ENCODE data around the gene NDUFAB1.
"Not testable (repeated sequence)": the region's sequence is repeated elsewhere in the genome, so short reads cannot be mapped to it uniquely, and the experiment has no call there.

Gene NDUFAB1

DNA sequence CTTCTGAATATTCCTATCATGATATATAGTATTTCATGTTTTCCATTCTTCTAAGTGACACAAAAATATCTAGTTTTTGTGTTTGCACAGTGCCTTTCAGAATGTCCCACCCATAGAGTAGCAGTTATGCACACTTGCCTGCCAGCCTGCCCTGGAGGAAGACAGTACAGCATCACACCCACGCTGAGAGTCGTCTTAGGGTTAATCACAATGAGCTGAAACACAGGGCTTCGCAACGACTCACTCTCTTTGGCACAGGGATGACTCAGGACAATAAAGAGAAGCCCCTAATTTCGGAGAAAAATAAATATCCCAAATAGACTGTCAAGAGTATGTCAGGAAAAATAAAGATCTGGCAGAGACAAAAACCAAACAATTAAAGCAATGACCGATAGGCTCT is 11.6 kb upstream of the NDUFAB1 start:
- Mint-ChIP-seq H3K4me1 (ENCODE audit: low read depth) (no peaks in the 10 kb centered on the region), H3K27me3 (no peaks in the 10 kb centered on the region), H3K36me3 (ENCODE audit: low read depth) (peaks cover 65% of the 10 kb centered on the region), H3K4me3 (no peak overlapping the region), H3K27ac (no peak overlapping the region), H3K9me3 (no peaks in the 10 kb centered on the region)
- DNase-seq: no peak

DNA sequence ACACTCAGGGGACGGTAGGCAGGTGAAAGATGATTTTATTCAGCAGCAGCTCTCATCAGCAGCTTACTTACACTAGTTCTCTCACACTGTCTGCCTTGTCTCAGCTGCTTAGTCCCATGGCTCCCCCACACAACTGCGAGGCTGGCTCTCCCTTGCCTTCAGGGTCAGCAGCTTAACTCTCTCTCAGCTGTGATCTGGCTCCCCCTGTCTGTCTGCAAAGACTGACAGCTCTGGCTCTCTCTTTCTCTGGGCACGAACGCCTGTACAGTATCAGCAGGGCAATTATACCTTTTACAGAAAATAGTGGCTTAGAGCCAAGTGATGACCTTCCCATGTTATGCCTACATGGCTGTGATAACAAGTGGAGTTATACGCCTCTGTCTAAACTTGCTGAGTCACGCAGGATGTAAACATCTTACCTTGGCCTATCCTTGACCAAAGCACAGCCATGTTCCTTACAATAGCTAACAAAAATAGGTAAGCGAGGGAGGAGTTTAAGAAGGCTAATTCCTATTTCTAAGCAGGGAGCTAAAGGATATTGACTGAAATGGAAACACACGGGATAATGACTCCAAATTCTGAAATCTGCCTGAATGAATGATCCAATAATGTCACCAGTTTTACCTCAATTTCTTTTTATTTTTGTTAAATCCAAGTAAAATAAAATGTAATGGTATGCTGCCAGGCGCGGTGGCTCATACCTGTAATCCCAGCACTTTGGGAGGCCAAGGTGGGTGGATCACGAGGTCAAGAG is 1.1 kb upstream of the NDUFAB1 start:
- DNase-seq: no peak
- Mint-ChIP-seq H3K4me3 (no peak overlapping the region), H3K36me3 (ENCODE audit: low read depth) (peaks cover 51% of the 10 kb centered on the region), H3K27me3 (no peaks in the 10 kb centered on the region), H3K27ac (peak overlapping the region; percentile 13), H3K9me3 (no peaks in the 10 kb centered on the region), H3K4me1 (ENCODE audit: low read depth) (peaks cover 34% of the 10 kb centered on the region)

DNA sequence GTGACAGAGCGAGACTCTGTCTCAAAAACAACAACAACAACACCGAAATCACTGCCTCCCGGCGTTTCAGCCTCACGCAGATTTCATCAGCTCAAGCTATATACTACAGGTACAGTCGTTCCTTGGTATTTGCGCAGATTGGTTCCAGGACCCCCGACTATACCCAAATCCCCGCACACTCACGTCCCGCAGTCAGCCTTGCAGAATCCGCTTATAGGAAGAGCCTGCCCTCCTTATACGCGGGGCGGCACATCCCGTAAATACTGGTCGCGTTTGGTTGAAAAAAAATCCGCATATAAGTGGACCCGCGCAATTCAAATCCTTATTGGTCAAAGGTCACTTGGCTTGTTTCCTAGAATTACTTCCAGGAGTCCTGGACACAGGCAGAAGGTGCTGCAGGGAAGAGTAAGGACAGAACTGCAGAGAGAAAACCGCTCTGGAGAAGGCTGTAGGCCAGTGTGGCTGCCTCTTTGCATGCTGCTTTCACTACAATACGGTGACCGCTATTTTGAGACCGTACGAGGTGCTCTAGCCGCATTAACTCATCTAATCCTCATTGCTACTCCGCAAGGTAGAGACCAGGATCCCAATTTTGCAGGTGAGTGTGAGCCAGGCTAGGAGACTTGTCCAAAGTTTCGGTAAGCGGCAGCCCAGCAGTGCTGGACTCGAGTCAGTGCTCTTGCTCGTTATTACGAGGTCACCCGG is 718 bp downstream of the NDUFAB1 start:
- Mint-ChIP-seq H3K9me3 (no peaks in the 10 kb centered on the region), H3K36me3 (ENCODE audit: low read depth) (peaks cover 53% of the 10 kb centered on the region), H3K27me3 (no peaks in the 10 kb centered on the region), H3K4me1 (ENCODE audit: low read depth) (peaks cover 41% of the 10 kb centered on the region), H3K27ac (peak overlapping the region; percentile 91), H3K4me3 (peak overlapping the region; percentile 88)
- DNase-seq: no peak

DNA sequence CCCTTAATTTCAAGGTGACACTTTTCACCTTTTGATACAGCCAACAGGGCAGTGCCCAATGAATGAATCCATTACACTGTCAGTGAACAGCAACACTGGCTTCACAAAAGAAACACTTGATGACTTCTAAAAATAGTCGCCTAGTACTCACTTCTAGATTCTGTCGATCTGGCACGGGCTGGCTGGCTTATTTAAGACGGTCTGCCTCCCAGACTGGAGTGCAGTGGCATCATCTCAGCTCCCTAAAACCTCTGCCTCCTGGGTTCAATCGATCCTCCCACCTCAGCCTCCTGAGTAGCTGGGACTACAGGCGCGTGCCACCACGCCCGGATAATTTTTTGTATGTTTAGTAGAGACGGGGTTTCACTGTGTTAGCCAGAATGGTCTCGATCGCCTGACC is 1.9 kb downstream of the NDUFAB1 start:
- H3K27me3 Mint-ChIP-seq: no peaks in the 10 kb centered on the region
- peak overlapping the region; percentile 91 for H3K27ac Mint-ChIP-seq
- no peaks in the 10 kb centered on the region for H3K9me3 Mint-ChIP-seq
- H3K4me3 Mint-ChIP-seq: peak overlapping the region; percentile 88
- DNase-seq: no peak
- peaks cover 61% of the 10 kb centered on the region for H3K36me3 Mint-ChIP-seq (ENCODE audit: low read depth)
- peaks cover 43% of the 10 kb centered on the region for H3K4me1 Mint-ChIP-seq (ENCODE audit: low read depth)

DNA sequence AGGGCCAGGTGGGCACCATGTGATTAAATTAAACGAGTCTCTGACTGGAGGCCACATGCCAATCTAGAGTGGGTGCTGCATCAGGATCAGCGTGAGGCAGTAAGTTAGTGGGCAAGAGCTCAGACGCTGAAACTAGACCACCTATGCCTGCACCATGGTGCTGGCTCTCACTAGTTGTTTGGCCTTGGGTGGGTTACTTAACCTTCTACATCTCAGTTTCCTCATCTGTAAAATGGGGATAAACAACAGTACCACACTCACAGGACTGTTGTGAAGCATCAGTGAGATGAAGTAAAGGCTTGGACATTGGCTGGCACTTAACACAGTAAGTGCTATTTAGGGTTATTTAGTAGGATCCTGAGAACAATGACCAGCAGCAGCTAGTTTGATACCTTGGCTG is 5.9 kb downstream of the NDUFAB1 start:
- H3K36me3 Mint-ChIP-seq (ENCODE audit: low read depth): peaks cover 92% of the 10 kb centered on the region
- H3K4me1 Mint-ChIP-seq (ENCODE audit: low read depth): peaks cover 32% of the 10 kb centered on the region
- H3K27ac Mint-ChIP-seq: no peak overlapping the region
- no peak for DNase-seq
- no peaks in the 10 kb centered on the region for H3K9me3 Mint-ChIP-seq
- no peaks in the 10 kb centered on the region for H3K27me3 Mint-ChIP-seq
- H3K4me3 Mint-ChIP-seq: no peak overlapping the region

DNA sequence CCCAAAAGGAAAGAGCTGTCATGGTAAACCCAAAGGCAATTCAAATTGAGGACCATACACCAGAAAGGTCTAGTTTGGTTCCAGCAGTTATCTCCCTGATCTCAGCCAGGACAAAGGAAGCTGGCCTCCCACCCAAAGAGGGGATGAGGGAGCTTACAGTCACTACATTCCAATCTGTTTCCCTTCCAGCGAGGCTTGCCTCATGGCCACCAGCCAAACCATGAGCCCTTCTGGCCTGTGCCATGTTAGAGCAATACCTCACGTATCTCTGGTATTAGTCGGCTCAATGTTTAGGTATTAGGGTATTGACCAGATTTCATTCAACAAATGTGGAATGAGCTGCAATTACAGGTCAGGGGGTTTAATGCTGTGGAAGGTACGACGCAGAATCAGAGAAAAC is 8.4 kb downstream of the NDUFAB1 start:
- H3K4me3 Mint-ChIP-seq: no peak overlapping the region
- no peak overlapping the region for H3K27ac Mint-ChIP-seq
- no peaks in the 10 kb centered on the region for H3K27me3 Mint-ChIP-seq
- peaks cover 91% of the 10 kb centered on the region for H3K36me3 Mint-ChIP-seq (ENCODE audit: low read depth)
- peaks cover 13% of the 10 kb centered on the region for H3K4me1 Mint-ChIP-seq (ENCODE audit: low read depth)
- H3K9me3 Mint-ChIP-seq: no peaks in the 10 kb centered on the region
- DNase-seq: no peak

DNA sequence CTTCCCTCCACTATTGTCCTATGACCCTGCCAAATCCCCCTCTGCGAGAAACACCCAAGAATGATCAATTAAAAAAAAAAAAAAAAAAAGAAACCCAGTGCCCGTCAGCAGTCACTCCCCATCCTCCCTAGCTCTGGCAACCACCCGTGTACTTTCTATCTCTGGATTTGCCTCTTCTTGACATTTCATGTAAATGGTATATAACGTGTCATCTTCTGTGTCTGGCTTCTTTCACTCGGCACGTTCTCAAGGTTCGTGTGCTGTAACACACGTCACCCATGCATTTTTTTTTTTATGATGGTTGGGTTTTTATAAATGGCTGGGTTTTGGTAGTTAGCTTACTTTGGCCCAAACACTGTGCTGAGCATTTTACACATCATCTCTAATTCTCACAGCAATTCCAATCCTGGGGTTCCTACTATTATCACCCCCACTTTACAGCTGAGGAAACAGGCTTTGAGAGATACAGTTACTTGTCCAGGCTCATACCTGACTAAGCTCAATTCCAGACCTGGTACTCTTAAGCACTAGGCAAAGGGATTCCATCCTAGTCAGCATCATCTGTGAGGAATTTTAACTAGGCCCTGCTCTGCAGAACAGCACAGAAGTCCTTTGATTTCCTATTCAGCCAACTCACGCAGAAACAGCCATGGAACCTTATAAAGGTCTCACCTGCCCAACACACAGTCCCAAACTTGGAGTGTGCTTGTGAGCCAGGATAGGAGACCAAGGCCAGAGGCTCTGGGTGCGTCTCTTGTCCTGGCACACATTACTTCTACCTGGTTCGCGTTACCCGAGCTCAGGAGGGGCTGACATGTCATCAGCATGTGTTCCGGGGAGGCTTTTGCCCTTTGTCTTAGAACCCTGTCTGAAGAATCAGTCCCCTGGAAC is 11.7 kb downstream of the NDUFAB1 start:
- Mint-ChIP-seq H3K9me3 (no peaks in the 10 kb centered on the region), H3K27me3 (no peaks in the 10 kb centered on the region), H3K4me3 (no peak overlapping the region), H3K27ac (peak overlapping the region; percentile 41), H3K36me3 (ENCODE audit: low read depth) (peaks cover 92% of the 10 kb centered on the region), H3K4me1 (ENCODE audit: low read depth) (peaks cover 2% of the 10 kb centered on the region)
- no peak for DNase-seq

DNA sequence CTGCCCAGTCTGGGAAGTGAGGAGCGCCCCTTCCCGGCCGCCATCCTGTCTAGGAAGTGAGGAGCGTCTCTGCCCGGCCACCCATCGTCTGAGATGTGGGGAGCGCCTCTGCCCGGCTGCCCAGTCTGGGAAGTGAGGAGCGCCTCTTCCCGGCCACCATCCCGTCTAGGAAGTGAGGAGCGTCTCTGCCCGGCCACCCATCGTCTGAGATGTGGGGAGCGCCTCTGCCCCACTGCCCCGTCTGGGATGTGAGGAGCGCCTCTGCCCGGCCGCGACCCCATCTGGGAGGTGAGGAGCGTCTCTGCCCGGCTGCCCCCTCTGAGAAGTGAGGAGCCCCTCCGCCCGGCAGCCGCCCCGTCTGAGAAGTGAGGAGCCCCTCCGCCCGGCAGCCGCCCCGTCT is 12.8 kb downstream of the NDUFAB1 start:
- not testable (repeated sequence) for H3K9me3 Mint-ChIP-seq; H3K27ac Mint-ChIP-seq; DNase-seq; H3K4me3 Mint-ChIP-seq; H3K4me1 Mint-ChIP-seq (ENCODE audit: low read depth); H3K27me3 Mint-ChIP-seq
- peaks cover 92% of the 10 kb centered on the region for H3K36me3 Mint-ChIP-seq (ENCODE audit: low read depth)

DNA sequence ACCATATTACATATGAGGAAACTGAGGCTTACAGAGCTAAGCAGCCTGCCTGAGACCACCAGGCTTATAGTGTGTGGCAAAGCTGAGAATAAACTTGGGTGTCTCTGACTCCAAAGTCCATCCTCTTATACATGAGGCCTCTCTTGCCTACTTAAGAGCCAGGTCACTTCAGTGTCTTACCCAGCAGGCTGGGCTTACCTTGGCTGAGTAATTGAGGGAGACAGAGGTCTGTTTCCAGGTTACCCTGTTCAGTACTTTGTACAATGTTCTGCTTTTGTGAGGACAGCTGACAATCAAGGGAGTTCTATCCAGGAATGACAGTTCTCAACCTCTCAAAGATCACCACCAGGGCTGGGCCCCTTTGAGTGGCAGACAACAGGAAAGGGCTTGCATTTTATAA is 14.4 kb downstream of the NDUFAB1 start:
- no peaks in the 10 kb centered on the region for H3K27me3 Mint-ChIP-seq
- H3K9me3 Mint-ChIP-seq: no peaks in the 10 kb centered on the region
- H3K36me3 Mint-ChIP-seq (ENCODE audit: low read depth): peaks cover 91% of the 10 kb centered on the region
- no peak for DNase-seq
- H3K4me3 Mint-ChIP-seq: no peak overlapping the region
- H3K27ac Mint-ChIP-seq: peak overlapping the region; percentile 73
- no peaks in the 10 kb centered on the region for H3K4me1 Mint-ChIP-seq (ENCODE audit: low read depth)

DNA sequence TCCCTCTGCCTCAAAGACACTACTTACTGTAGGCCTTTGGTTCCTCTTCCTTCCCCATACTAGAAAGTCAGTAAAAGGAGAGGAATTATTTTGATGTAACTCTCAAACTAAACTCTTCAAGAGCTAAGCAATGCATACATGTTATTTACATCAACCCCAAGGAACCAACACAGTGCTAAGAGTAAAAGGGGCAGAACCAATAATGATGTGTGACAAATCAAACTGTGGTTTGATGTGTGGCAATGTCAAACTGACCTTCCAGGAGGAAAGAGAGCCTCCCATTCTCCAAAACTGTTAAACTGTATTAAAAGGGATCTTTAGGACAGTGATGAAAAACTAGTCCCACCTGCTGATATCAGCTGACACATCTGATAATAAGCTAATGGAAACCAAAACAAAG is 15.7 kb downstream of the NDUFAB1 start:
- H3K9me3 Mint-ChIP-seq: no peaks in the 10 kb centered on the region
- H3K4me3 Mint-ChIP-seq: no peak overlapping the region
- no peak for DNase-seq
- no peaks in the 10 kb centered on the region for H3K4me1 Mint-ChIP-seq (ENCODE audit: low read depth)
- H3K27ac Mint-ChIP-seq: no peak overlapping the region
- H3K27me3 Mint-ChIP-seq: no peaks in the 10 kb centered on the region
- peaks cover 91% of the 10 kb centered on the region for H3K36me3 Mint-ChIP-seq (ENCODE audit: low read depth)

DNA sequence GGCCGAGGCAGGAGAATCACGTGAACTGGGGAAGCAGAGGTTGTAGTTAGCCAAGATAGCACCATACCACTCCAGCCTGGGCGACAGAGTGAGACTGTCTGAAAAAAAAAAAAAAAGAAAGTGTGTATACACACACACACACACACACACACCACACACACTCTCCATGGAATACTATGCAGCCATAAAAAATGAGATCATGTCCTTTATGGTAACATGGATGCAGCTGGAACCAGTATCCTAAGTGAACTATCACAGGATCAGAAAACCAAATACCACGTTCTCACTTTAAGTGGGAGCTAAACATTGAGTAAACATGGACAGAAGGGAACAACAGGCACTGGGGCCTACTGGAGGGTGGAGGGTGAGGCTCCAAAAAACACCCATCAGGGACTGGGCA is 16.7 kb downstream of the NDUFAB1 start:
- Mint-ChIP-seq H3K36me3 (ENCODE audit: low read depth) (peaks cover 90% of the 10 kb centered on the region), H3K4me3 (no peak overlapping the region), H3K27ac (no peak overlapping the region), H3K9me3 (no peaks in the 10 kb centered on the region), H3K4me1 (ENCODE audit: low read depth) (no peaks in the 10 kb centered on the region), H3K27me3 (no peaks in the 10 kb centered on the region)
- DNase-seq: no peak

DNA sequence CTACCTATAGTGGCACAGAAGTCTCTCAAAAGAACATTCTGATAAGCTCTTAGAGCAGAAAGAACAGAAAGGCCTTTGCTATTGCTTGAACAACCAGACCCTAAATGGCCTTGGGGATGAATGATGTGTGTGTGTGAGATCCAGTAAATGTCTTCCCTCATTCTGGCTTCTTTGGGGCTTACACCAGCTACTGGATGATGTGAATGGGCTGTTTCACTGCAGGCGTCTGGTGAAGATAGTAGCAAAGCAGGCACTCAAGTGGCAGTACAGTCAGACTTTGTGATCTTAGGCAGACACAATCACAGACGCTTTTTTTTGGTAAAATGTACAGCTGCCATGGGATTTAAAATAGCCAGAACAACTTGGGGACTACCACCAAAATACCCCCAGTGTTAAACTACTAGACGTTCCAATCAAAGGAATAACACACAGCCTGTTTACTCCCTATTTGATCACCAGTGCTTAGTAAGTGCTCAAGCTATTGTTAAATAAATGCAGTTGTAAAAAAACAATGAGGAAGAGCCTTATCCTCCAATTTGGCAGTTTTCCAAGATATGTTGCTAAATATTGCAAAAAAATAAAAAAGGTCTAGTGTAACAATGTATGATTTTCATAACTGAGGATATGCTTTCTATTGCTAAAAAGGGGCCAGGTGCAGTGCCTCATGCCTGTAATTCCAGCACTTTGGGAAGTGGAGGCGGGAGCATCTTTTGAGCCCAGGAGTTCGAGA is 17.9 kb downstream of the NDUFAB1 start:
- peak overlapping the region; percentile 67 for H3K27ac Mint-ChIP-seq

DNA sequence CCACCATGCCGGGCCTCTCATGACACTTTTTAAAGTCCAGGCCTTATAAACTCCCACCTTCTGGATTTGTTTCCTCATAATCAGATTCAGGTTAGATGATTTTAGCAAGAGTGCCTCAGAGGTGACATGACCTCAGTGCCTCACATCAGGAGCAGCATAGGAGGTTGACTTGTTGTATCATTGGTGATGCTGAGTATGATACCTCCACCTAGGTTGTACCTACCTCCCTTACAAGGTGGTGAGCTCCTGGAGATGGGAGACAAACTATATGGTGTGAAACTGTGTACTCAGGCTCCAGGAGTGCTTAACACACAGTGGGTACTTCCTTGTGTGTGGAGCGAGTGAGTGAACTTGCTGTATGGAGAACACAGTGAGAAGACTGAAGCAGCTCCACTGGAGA is 18.6 kb downstream of the NDUFAB1 start:
- H3K27ac Mint-ChIP-seq: peak overlapping the region; percentile 57
- H3K4me3 Mint-ChIP-seq: no peak overlapping the region
- H3K27me3 Mint-ChIP-seq: no peaks in the 10 kb centered on the region
- no peaks in the 10 kb centered on the region for H3K9me3 Mint-ChIP-seq
- no peak for DNase-seq
- H3K36me3 Mint-ChIP-seq (ENCODE audit: low read depth): peaks cover 95% of the 10 kb centered on the region
- H3K4me1 Mint-ChIP-seq (ENCODE audit: low read depth): no peaks in the 10 kb centered on the region

More for the DNA sequence above, 17.9 kb downstream of the NDUFAB1 start:
- Mint-ChIP-seq H3K36me3 (ENCODE audit: low read depth) (peaks cover 95% of the 10 kb centered on the region), H3K27me3 (no peaks in the 10 kb centered on the region), H3K9me3 (no peaks in the 10 kb centered on the region), H3K4me1 (ENCODE audit: low read depth) (no peaks in the 10 kb centered on the region), H3K4me3 (no peak overlapping the region)
- no peak for DNase-seq

DNA sequence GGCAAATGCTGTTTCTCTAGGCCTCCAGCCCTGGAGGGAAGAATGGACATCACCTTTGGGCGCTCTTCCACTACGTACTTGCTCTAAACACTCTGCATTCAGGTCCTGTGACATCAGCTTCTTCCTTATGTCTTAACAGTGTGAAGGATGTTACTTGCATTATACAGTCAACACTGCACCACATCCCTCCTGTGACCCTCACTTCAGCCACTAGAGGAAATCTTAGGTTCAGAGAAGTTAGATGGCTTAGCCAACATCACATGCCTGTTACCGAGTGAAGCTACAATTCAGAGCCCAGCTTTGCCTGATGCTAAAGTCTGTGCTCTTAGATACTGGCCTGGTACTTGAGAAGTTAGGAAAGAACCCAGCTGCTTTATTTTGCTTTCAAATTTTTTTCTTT is 20.3 kb downstream of the NDUFAB1 start:
- no peak for DNase-seq
- Mint-ChIP-seq H3K36me3 (ENCODE audit: low read depth) (peaks cover 95% of the 10 kb centered on the region), H3K4me3 (no peak overlapping the region), H3K27ac (peak overlapping the region; percentile 5), H3K9me3 (no peaks in the 10 kb centered on the region), H3K4me1 (ENCODE audit: low read depth) (no peaks in the 10 kb centered on the region), H3K27me3 (no peaks in the 10 kb centered on the region)
